OCI-LY7 (cell line): Measurements from ENCODE around the gene ANAPC5. TPM values are rescaled to one million over a fixed set of nuclear protein-coding genes. Genes with fewer than 3 reads are reported as not detected.

Experiments
- BruUV-seq: library from RNA; stranded (reverse); fragments of 400-500 nt; replicated peaks from 2 replicates; lab custom pipeline; 2021; lab: Mats Ljungman, UMichigan
- CTCF ChIA-PET: fragments of 300-600 bp; sonication (Branson Sonifier 250); formaldehyde crosslinking; loops from one replicate; lab custom pipeline; 2022; ENCODE audit warnings: antibody characterized with exemption; ENCODE audit not compliant: unreplicated experiment; lab: Charles Lee
- POLR2A ChIA-PET: fragments of 300-600 bp; sonication (Branson Sonifier 250); formaldehyde crosslinking; loops from one replicate; lab custom pipeline; 2022; ENCODE audit warnings: antibody characterized with exemption; lab: Charles Lee
- DNase-seq: peaks from one replicate; pipeline ENCODE4 v3.0.0-alpha.2; 2015; ENCODE audit warnings: low spot score
- H2AFZ ChIP-seq: fragments of 200-600 bp; sonication (generic), shearing (Covaris generic); 2 replicates; pipeline ENCODE4 v1.6.1; 2014; ENCODE audit warnings: mild to moderate bottlenecking, antibody characterized with exemption, low read length, moderate library complexity
- H3K27ac ChIP-seq: fragments of 200-600 bp; sonication (generic); 2 replicates; pipeline ENCODE4 v1.5.1; 2014; ENCODE audit warnings: mixed run types, low read depth, mild to moderate bottlenecking, moderate library complexity, low read length, inconsistent platforms; ENCODE audit not compliant: poor library complexity, severe bottlenecking
- H3K36me3 ChIP-seq: fragments of 200-600 bp; sonication (generic); 2 replicates; pipeline ENCODE4 v1.6.1; 2014; ENCODE audit warnings: mild to moderate bottlenecking, antibody characterized with exemption, low read length, moderate library complexity, mixed read lengths; ENCODE audit not compliant: insufficient read depth
- H3K4me1 ChIP-seq: fragments of 200-600 bp; sonication (generic); 2 replicates; pipeline ENCODE4 v1.5.1; 2014; ENCODE audit warnings: mild to moderate bottlenecking, low read length; ENCODE audit not compliant: insufficient read depth, poor library complexity, severe bottlenecking
- H3K4me2 ChIP-seq: fragments of 200-600 bp; sonication (generic); 2 replicates; pipeline ENCODE4 v1.6.1; 2014; ENCODE audit warnings: mild to moderate bottlenecking, low read length
- H3K4me3 ChIP-seq: fragments of 200-600 bp; sonication (generic); 2 replicates; pipeline ENCODE4 v1.5.1; 2014; ENCODE audit warnings: mild to moderate bottlenecking, low read depth, low read length; ENCODE audit not compliant: poor library complexity, severe bottlenecking
- H3K79me2 ChIP-seq: fragments of 200-600 bp; sonication (generic); 2 replicates; pipeline ENCODE4 v1.6.1; 2016; ENCODE audit warnings: low read depth, mild to moderate bottlenecking, low read length, moderate library complexity, mixed read lengths; ENCODE audit not compliant: insufficient read depth
- H3K9me2 ChIP-seq: fragments of 200-600 bp; sonication (generic); 2 replicates; pipeline ENCODE4 v1.6.1; 2016; ENCODE audit warnings: mild to moderate bottlenecking, low read length, mixed read lengths; ENCODE audit not compliant: insufficient read depth
- H3K9me3 ChIP-seq: fragments of 200-600 bp; sonication (generic); 2 replicates; pipeline ENCODE4 v1.6.1; 2014; ENCODE audit warnings: mild to moderate bottlenecking, mixed run types, low read length, mixed read lengths
- H4K20me1 ChIP-seq: fragments of 200-600 bp; sonication (generic); 2 replicates; pipeline ENCODE4 v1.6.1; 2014; ENCODE audit warnings: mild to moderate bottlenecking, antibody characterized with exemption, low read length, moderate library complexity, mixed read lengths; ENCODE audit not compliant: insufficient read depth
- CTCF ChIP-seq: fragments of 200-600 bp; sonication (generic); conservative IDR thresholded peaks from 2 replicates; pipeline ENCODE4 v1.5.1; 2014; ENCODE audit warnings: mild to moderate bottlenecking, antibody characterized with exemption, low read length, moderate library complexity, mixed read lengths
- EZH2phosphoT487 ChIP-seq: fragments of 200-600 bp; sonication (generic); IDR thresholded peaks from 2 replicates; pipeline ENCODE4 v1.6.1; 2018; ENCODE audit warnings: low read depth, borderline replicate concordance, mild to moderate bottlenecking, mixed run types, antibody characterized with exemption, low read length, moderate library complexity, mixed read lengths
- intact Hi-C: fragments of 100-400 bp; cut with micrococcal nuclease; formaldehyde crosslinking; loops from one replicate; pipeline ENCODE4 v1.10.0; 2022; ENCODE audit not compliant: unreplicated experiment
- total RNA-seq, 2 experiments: library from RNA; depleted of rRNA in 1 of 2; stranded (reverse); fragments of >200 nt in 1 of 2; shearing (Covaris generic) in 1 of 2; gene quantifications; 2 replicates each; pipeline ENCODE4 v1.2.3, GENCODE V29; 2014 to 2022

The ANAPC5 gene
- total RNA-seq, 2 experiments from 2014 or later = 186 to 217 TPM

- TF ChIP-seq CTCF (no peak), EZH2phosphoT487 (no peak)
- no TSS peak for BruUV-seq
- Histone ChIP-seq H3K36me3 (peaks cover 22% of the 10 kb centered on the region), H3K9me3 (no peaks in the 10 kb centered on the region), H3K9me2 (no peaks in the 10 kb centered on the region), H3K27ac (no peak overlapping the region), H3K79me2 (peaks cover 18% of the 10 kb centered on the region), H3K4me3 (no peak overlapping the region), H3K4me1 (peaks cover 33% of the 10 kb centered on the region), H3K4me2 (no peak overlapping the region), H4K20me1 (no peaks in the 10 kb centered on the region; the same call in 1 of the 2 replicates), H2AFZ (no peak overlapping the region)
- intact Hi-C loops = no loop called here
- ChIA-PET POLR2A (no interaction called here), CTCF (no interaction called here)
- no peak for DNase-seq
Measured at GRCh38 chr12:121289962-121290361, 62.2 kb downstream of the ANAPC5 start.

GRCh38 chr12:121288986-121289385 is 63.2 kb downstream of the ANAPC5 start:
- Histone ChIP-seq H3K9me3 (no peaks in the 10 kb centered on the region), H3K79me2 (peaks cover 9% of the 10 kb centered on the region; the same call in 1 of the 2 replicates), H3K36me3 (peaks cover 18% of the 10 kb centered on the region), H3K9me2 (no peaks in the 10 kb centered on the region), H3K27ac (no peak overlapping the region), H4K20me1 (no peaks in the 10 kb centered on the region; the same call in 1 of the 2 replicates), H3K4me3 (no peak overlapping the region), H2AFZ (no peak overlapping the region), H3K4me1 (peaks cover 26% of the 10 kb centered on the region), H3K4me2 (no peak overlapping the region)
- DNase-seq = no peak
- no TSS peak for BruUV-seq
- TF ChIP-seq CTCF (no peak), EZH2phosphoT487 (no peak)
- intact Hi-C loops = no loop called here
- ChIA-PET POLR2A (interaction anchor here (0.7 kb wide), 1 partner anchor 66 kb away, joined by 3 read pairs; no protein-coding TSS in a partner anchor), CTCF (no interaction called here)

- Histone ChIP-seq H3K9me2 (no peaks in the 10 kb centered on the region), H2AFZ (no peak overlapping the region), H3K36me3 (peaks cover 18% of the 10 kb centered on the region; the same call in 1 of the 2 replicates), H3K9me3 (no peaks in the 10 kb centered on the region), H3K4me2 (no peak overlapping the region), H3K79me2 (peaks cover 4% of the 10 kb centered on the region; the same call in 1 of the 2 replicates), H3K27ac (no peak overlapping the region), H3K4me1 (peaks cover 25% of the 10 kb centered on the region), H4K20me1 (no peaks in the 10 kb centered on the region; the same call in 1 of the 2 replicates), H3K4me3 (no peak overlapping the region)
- intact Hi-C loops = no loop called here
- TF ChIP-seq EZH2phosphoT487 = no peak
- TF ChIP-seq CTCF = no peak
- no TSS peak for BruUV-seq
- ChIA-PET CTCF (interaction anchor here (0.6 kb wide), 1 partner anchor 91 kb away, joined by 3 read pairs; no protein-coding TSS in a partner anchor), POLR2A (interaction anchor here (0.6 to 1.8 kb wide), 2 partner anchors 12 to 37 kb away, joined by 3 to 8 read pairs; no protein-coding TSS in a partner anchor)
- no peak for DNase-seq
Measured at GRCh38 chr12:121288158-121288845, 63.9 kb downstream of the ANAPC5 start.
